Mucosa of stomach (tissue), 1 donor: ENCODE measurements around the gene ETHE1.

Source experiments
- H3K27me3 ChIP-seq: one replicate; pipeline ENCODE4 v1.7.0; 2013; ENCODE audit warnings: mild to moderate bottlenecking, low read length; ENCODE audit not compliant: control insufficient read depth, insufficient read depth
- H3K36me3 ChIP-seq: one replicate; pipeline ENCODE4 v1.7.0; 2013; ENCODE audit warnings: low read length; ENCODE audit not compliant: control insufficient read depth, insufficient read depth
- H3K4me1 ChIP-seq: one replicate; pipeline ENCODE4 v1.7.0; 2013; ENCODE audit warnings: mild to moderate bottlenecking, low read length; ENCODE audit not compliant: control insufficient read depth, insufficient read depth
- H3K4me3 ChIP-seq: one replicate; pipeline ENCODE4 v1.7.0; 2013; ENCODE audit warnings: low read length
- H3K9ac ChIP-seq: one replicate; pipeline ENCODE4 v1.7.0; 2013; ENCODE audit warnings: mild to moderate bottlenecking, low read length, moderate library complexity
- H3K9me3 ChIP-seq: one replicate; pipeline ENCODE4 v1.7.0; 2013; ENCODE audit warnings: mild to moderate bottlenecking, low read length, moderate library complexity; ENCODE audit not compliant: control insufficient read depth
- donor health status: Pancreatic carcinoma.

ETHE1 gene

DNA sequence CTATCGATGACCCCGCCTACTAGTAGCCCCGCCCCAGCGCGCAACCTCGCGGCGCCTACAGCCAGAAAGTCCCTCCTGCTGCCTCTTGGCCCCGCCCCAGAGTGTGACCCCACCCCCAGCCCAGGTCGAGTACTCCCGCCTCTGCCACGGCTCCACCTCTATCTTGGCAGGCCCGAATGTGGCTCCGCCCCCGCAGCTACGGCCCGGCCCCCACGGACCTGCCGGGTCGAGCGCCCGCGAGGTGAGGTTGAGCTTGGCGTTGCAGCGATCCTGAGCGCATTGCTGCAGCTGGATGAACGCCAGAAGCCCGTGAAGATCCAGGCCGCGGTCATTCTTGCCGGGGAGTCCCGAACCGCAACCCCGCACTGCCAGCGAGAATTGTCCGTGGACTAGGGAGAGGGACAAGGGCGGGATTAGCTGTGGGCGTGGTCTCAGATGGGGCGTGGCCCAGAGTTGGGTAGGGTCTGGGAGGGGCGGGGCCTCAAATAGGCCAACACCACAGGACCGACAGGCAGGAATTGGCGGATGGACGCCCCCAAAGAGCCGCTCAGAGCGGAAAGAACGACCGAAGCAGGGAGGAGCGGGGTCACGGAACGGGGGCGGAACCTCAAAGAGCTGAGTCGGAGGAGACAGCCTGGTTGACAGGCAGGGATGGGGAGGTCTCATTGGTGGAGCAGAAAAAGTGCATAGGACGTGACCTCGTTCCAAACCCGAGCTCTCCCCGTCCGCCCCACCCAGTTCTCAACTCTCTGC, 63.4 kb downstream of the ETHE1 start:
- no peaks in the 10 kb centered on the region for H3K36me3 ChIP-seq
- H3K9ac ChIP-seq: peak overlapping the region; percentile 47
- H3K27me3 ChIP-seq: peaks cover 6% of the 10 kb centered on the region
- H3K9me3 ChIP-seq: no peaks in the 10 kb centered on the region
- peak overlapping the region; percentile 76 for H3K4me3 ChIP-seq
- H3K4me1 ChIP-seq: peaks cover 11% of the 10 kb centered on the region

DNA sequence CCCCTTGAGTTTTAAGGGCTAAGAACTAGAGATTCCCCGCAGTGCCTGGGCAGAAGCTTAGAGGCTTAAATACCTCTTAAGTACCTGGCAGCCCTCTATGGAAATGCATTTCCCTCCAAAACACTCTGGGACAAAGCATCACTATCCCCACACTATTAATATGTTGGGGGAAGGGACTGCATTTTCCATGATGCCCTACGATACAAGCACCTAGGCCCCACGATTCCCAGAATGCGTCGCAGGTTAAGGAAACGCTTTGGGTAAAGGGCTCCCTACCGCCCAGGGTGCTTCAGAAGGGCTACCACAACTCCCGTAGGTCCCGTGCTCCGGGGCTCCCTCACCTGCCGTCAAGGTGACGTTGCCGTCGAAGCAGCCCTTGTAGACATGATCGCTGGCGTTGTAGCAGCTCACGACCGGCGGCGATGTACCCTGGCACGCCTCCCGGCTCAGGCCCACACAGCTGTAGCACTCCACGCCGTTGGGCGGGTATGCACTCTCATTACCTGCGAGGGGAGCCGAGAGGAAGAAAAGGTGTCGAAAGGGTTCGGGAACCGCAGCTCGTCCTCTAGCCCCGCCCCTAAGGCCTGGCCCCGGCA, 64.1 kb downstream of the ETHE1 start:
- Histone ChIP-seq H3K27me3 (peaks cover 6% of the 10 kb centered on the region), H3K4me3 (no peak overlapping the region), H3K36me3 (no peaks in the 10 kb centered on the region), H3K9ac (no peak overlapping the region), H3K9me3 (no peaks in the 10 kb centered on the region), H3K4me1 (peaks cover 11% of the 10 kb centered on the region)

DNA sequence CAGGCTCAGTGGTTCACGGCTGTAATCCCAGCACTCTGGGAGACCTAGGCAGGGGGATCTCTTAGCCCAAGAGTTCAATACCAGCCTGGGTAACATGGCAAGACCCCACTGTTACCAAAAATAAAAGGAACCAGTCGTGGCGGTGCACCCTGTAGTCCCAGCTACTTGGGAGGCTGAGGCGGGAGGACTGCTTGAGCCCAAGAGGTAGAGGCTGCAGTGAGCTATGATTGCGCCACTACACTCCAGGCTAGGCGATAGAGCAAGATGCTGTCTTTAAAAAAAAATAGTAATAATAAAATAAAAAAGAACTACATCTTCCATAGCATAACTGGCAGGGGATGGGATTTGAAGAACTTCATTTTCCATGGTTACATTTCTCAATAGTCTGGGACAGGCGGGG, 64.6 kb downstream of the ETHE1 start:
- H3K4me1 ChIP-seq: peaks cover 11% of the 10 kb centered on the region
- H3K9me3 ChIP-seq: no peaks in the 10 kb centered on the region
- peaks cover 6% of the 10 kb centered on the region for H3K27me3 ChIP-seq
- H3K36me3 ChIP-seq: no peaks in the 10 kb centered on the region
- no peak overlapping the region for H3K4me3 ChIP-seq
- H3K9ac ChIP-seq: no peak overlapping the region

DNA sequence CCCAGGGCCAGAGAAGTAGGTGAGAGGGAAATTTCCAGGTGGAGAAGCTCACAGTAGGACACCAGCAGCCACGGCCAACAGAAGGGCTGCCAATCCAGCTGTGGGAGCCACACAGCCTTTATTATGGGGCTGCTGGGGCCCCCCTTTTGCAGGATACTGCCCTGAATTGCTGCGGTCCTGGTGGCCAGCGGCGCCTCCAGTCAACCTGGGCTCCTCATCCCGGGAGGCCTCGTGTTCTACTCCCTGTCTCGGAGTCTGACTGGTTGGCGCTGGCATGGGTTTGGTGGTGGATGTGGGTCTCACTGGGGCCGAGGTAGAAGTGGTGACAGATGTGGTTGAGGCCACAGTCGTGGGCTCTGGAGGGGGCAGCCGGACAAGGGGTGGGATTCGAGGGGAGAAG, 65.7 kb downstream of the ETHE1 start:
- Histone ChIP-seq H3K4me3 (no peak overlapping the region), H3K9me3 (no peaks in the 10 kb centered on the region), H3K4me1 (peaks cover 11% of the 10 kb centered on the region), H3K9ac (no peak overlapping the region), H3K36me3 (no peaks in the 10 kb centered on the region), H3K27me3 (peaks cover 6% of the 10 kb centered on the region)

DNA sequence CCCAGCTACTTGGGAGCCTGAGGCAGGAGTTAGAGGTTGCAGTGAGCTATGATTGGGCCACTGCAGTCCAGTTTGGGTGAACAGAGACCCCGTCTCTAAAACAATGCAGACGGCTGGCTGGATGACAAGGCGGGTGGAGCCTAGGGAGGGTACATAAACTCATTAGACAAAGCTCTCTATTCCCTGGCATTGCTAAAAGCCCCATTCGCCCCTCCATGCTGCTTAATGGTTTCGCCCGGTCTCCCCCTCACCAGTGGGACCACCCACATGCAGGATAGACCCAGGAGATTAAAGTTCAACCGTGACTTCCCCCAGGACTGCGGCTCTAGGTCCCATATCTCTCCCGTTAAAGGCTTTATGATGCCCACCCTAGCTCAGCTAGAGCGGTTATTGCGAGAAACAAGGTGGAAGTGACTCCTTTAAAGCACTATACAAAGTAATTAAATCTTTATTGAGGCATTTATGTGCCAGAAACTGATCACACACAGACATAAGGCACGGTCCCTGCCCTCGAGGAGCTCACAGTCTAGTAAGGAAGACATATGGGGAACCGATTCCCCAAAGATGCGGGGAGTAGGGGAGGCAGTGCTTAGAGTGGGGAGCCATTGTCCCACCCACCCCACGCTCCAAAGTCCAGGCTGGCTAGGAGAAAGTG, 66.5 kb downstream of the ETHE1 start:
- Histone ChIP-seq H3K4me3 (no peak overlapping the region), H3K36me3 (no peaks in the 10 kb centered on the region), H3K9ac (no peak overlapping the region), H3K27me3 (peaks cover 5% of the 10 kb centered on the region), H3K9me3 (no peaks in the 10 kb centered on the region), H3K4me1 (peaks cover 10% of the 10 kb centered on the region)

DNA sequence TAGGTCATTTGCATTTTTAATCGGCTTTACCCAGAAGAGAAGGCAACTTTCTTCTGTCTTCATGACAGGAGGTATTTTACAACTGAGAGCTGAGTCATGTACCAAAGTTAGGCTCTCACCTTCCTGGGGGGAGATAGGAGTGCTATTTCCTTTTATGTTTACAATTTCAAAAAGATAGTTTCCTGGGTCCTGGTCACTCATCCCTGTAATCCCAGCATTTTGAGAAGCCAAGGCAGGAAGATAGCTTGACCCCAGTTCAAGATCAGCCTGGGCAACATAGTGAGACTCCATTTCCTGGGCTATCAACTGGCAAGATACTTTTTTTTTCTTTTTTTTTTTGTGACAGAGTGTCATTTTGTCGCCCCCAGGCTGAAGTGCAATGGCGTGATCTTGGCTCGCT, 69.2 kb downstream of the ETHE1 start:
- Histone ChIP-seq H3K9me3 (no peaks in the 10 kb centered on the region), H3K4me3 (no peak overlapping the region), H3K36me3 (no peaks in the 10 kb centered on the region), H3K9ac (no peak overlapping the region), H3K27me3 (no peaks in the 10 kb centered on the region), H3K4me1 (no peaks in the 10 kb centered on the region)
